CD4-positive, alpha-beta T cell treated with Interleukin-17A for 1 hour (primary cell): Measurements from ENCODE around the gene IL1RAP.
"Not testable (repeated sequence)": the region's sequence is repeated elsewhere in the genome, so short reads cannot be mapped to it uniquely, and the experiment has no call there.

ENCODE experiments used
- DNase-seq: peaks from one replicate; pipeline ENCODE4 v3.0.0-alpha.2; 2020

The IL1RAP gene, protein sequence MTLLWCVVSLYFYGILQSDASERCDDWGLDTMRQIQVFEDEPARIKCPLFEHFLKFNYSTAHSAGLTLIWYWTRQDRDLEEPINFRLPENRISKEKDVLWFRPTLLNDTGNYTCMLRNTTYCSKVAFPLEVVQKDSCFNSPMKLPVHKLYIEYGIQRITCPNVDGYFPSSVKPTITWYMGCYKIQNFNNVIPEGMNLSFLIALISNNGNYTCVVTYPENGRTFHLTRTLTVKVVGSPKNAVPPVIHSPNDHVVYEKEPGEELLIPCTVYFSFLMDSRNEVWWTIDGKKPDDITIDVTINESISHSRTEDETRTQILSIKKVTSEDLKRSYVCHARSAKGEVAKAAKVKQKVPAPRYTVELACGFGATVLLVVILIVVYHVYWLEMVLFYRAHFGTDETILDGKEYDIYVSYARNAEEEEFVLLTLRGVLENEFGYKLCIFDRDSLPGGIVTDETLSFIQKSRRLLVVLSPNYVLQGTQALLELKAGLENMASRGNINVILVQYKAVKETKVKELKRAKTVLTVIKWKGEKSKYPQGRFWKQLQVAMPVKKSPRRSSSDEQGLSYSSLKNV

DNA sequence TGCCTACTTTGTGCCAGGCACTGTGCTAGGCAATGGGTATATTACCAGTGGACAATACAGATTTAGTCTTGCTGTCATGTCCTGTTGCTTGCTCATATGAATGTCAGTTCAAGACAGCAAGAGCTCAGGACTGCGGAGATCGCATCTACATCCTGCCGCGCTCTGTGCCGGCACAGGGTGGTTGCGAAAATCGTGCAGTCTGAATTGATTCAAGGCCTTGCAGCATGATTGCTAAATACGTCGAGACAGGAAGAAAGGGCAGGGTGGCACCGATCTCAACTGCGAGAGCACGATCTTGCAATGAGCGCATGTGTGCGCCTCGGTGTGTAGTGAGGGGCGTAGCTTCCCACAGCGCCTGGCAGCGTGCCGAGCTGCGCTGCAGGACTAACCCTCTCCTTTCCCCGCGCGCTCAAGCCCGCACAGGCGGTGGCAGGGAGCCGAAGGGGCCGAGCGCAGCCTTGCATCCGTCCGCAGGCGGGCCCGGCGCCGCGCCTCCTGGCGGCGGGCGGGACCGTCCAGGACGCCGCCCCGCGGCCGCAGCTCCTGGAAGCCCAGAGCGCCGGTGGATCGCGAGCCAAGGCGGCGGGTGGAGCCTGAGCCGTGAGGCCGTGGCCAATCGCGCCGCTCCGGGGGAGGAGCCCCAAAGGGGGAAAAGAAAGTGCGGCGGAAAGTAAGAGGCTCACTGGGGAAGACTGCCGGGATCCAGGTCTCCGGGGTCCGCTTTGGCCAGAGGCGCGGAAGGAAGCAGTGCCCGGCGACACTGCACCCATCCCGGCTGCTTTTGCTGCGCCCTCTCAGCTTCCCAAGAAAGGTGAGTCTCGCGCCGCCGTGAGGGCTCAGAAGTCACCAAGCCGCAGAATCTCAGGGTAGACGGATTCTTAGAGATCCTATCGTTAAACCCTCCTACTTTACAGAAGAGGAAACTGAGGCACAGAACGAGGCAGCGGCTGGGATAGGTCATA, at the start of gene IL1RAP:
TSS of gene IL1RAP (plus strand) at position 677 of the 962 bp plus-strand sequence. CDS start 50,205 bp downstream, outside the sequence.
- DNase-seq = peak; percentile 86

DNA sequence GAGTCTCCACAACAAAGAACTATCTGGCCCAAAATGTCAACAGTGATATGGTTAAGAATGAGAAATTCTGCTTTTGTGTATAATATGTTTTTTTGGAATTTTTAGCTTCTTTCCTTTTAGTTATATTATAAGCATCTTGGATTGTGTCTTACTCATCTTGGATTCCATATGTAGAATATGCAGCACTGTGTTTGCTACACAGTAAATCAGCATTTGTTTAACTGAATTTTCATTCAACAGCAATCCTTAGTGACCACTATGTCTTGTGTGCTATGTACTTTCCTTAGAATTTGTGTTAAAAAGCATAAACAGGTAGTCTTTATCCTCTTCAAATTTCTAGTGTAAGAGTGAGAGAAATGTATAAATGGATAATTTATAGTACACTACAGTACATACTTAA, 46.0 kb upstream of the IL1RAP start:
- no peak for DNase-seq

DNA sequence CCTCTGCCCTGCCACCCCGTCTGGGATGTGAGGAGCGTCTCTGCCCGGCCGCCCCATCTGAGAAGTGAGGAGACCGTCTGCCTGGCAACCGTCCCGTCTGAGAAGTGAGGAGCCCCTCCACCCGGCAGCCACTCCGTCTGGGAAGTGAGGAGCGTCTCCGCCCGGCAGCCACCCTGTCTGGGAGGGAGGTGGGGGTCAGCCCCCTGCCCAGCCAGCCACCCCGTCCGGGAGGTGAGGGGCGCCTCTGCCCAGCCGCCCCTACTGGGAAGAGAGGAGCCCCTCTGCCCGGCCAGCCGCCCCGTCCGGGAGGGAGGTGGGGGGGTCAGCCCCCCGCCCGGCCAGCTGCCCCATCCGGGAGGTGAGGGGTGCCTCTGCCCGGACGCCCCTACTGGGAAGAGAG, 40.6 kb upstream of the IL1RAP start:
- DNase-seq = not testable (repeated sequence)

DNA sequence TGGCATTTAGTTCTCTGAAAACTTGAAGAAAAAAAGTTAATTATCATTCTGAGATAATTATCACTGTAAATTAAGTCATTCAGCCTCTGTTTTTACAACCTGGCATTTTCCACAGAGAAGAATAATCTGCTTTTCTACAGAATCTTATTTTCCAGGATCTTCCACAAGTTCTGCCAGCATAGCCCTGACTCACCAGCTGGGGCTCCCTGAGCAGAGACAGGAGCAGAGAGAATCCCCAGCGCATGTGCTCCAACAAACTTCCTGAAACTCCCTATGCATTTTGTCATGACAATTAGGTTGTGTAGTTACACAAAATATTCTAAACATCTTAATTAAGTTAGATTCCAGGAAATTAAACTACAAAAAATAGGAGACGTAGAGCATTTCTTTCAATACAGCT, 32.1 kb upstream of the IL1RAP start:
- no peak for DNase-seq

DNA sequence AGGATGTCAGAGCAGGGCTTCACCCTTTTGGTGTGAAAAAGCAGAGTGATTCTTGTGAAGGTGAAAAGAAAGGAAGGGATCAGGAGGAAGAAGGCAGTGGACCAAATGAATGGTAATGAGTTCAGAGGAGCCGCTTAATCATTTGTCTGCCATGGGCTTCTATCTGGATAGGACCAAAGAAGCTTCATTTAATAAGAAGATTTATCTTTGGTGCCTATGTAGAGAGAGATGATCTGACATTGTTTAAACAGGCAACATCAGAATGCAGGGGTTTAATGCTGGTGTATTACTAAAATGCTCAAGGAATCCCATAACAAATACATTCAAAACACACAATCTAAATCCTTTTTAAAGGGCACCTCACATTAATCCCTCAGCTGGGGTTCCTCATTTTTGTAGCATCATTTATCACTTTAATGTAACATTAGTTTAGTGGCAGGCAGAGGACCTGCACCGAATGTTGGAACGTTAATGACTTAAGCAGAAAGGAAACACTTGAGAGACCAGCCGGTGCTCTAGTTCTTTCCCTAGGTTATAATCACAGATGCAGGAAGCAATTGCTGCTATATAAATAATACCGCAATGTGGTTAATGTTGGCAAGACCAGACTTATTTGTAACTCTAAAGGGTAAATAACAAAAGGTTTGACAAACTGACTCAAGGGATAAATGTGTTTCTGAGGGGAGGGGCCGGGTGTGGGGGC, 27.9 kb upstream of the IL1RAP start:
- no peak for DNase-seq

DNA sequence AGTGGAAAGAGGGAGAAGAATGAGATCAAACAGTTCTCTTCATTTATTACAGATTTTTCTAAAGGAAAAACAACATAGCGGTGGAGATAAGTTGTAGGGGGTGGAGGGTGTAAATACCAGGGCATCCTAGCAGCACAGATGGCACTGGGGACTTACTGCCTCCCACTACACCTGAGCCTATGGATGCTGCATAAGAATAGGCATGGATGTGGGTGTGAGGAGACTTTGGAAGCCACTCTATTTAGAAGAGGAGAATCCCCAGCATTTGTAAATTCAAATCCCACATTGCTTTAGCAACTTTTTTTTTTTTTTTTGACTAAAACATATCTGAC, 27.4 kb upstream of the IL1RAP start:
- DNase-seq = no peak

DNA sequence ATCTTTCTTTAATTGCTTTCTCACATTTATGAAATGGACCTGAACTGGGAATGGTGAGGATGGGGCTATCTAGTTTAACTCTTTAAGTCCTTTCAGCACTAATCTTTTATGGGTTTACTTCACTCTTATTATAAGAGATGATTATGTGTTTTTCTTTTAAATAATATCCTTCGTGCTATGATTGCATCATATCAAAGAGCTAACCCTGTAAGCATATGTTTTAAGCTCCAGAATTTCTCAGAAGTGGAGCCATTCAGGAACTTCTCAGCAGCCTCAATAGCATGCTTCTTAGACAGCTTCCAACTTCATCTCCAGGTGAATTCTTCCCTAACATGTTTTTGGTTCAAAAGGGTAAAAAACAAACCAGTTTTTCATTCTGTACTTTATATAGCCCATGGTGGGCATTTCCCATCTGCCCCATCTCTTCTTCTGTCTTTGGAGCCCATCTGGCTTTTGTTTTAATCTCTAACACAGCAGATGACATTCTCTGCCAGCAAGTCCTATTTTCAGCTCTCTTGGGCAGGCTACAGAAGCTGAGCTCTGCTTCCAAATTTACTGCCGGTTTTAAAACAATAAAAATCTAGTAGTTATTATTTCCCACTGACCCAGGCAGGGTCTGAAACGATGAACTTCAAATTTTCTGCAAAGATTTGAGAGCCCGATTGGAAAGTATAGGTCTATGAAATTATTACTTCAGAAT, 26.8 kb upstream of the IL1RAP start:
- no peak for DNase-seq

DNA sequence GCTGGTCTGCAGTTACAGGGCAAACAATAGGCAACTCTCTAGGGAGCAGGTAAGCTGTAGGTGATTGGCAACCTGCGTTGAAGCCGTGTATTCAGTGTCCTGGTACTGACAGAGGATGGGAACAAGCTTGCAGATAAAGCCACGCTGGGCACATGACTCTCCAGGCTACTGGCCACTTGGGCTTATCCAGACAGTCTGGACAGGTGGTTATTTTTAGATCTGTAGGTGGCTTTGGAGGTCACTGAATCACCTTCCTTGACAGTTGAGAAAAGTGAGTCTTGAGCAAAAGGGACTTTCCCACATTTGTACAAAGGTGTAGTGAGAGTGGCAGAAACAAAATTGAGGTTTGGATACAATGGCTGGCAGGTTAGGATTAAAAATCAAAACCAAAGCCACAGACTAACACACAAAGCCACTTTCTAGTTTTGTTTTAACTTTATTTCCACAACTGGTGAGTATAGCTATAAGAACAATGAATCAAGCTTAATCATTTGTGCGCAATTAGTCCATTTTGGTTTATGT, 22.3 kb upstream of the IL1RAP start:
- no peak for DNase-seq

DNA sequence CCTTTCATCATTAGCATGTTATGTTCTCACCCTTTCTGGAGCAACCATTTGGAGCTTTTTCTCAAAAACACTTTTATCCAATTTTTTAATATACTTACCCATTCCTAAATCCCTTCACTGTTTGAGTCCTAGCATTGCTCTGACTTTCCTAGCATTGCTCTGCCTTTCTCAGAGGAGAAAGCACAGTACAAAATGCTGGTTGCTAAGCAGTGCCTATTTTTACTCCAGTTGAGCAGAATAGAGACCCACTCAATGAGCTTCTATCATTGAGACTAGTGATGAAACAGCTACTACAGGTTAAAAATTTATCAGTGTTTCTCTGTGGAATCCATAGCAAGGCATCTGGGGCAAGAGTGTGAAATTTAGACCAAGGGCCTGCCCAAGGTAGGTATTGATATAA, 21.8 kb upstream of the IL1RAP start:
- DNase-seq = no peak

DNA sequence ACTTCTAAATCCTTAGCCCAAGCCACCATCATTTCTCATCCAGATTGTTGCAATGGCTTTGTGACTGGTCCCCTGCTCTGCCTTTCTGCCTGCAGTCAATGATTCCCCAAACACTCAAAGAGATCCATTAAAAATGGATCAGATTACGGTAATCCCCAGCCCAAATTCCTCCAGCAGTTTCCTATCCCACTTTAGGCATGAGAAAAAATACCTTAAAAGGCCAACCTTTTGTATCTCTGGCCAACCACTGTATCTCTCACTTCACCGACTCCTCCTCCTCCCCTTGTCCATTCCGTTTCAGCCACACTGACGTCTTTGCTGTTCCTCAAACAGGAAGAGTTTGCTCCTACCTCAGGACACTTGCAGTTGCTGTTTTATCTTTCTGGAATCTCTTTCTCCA, 20.9 kb upstream of the IL1RAP start:
- DNase-seq = no peak

DNA sequence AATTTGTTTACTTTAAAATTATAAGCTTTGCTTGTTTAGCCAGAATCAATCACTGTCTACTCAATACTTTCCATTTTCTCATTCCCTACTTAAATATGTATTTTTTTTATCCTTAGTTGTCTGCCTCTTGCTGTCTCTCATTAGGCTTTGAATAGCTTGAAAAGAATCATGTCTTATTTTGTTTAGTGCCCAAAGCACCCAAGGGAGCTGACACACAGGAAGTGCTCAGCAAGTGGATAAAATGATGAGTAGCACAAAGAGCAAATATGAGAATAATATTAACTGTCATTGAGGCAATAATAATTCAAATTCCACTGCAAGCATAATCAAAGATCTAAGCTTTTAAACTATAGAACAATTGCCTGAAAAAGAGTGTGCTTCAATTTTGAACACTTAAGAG, 19.0 kb upstream of the IL1RAP start:
- no peak for DNase-seq

DNA sequence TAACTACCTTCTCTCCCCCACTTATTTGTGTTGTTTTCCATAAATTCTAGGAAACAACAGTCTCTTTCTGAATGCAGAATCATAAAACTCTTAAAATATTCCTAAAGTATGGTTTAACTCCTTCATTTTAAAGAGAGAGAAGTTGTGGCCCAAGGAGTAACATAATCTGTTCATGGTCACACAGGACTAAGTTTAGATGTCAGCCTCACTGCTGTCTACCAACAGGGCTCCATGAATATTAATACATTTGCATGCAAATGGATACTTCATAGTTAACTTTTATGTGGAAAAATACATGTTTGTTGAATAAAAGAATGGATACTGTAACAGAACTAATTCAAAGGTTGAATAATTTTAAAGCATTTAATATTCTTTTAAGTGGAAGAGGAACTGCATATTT, 18.5 kb upstream of the IL1RAP start:
- no peak for DNase-seq

DNA sequence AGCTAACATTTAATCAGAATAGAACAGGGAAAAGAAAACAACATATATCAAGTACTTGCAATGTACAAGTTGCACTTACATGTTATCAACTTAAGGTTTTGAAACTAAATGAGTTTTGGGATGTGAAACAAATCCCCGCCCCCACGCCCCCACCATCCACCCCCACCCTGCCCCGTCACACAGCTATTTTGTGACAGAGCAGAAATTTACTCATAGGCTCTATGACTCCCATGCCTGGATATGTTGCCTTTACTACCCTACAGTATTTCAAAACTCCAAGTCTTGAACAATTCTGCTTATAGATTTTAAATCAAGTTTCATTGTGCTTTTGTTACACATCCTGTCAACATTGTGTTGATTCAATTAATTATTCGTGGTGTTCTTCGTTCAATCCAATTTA, 18.1 kb upstream of the IL1RAP start:
- DNase-seq = no peak

DNA sequence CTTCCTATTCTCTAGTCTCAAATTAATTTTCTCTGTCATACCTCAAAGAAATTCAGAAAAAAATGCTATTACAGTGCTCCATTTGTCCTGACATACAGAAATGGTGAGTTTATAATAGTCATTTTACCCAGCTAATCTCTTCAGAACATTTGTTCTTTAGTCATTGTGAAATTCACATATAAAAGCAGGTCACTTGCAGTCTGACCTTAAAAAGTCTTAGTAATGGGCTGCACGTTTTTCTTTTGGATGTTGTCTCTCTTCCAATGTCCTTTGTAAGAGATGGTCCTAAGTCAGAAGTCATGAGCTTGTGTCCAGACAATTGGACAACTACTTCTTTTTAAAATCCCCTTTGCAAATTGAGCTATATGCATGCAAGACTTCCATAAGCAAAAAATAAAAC, 17.0 kb upstream of the IL1RAP start:
- DNase-seq = no peak

DNA sequence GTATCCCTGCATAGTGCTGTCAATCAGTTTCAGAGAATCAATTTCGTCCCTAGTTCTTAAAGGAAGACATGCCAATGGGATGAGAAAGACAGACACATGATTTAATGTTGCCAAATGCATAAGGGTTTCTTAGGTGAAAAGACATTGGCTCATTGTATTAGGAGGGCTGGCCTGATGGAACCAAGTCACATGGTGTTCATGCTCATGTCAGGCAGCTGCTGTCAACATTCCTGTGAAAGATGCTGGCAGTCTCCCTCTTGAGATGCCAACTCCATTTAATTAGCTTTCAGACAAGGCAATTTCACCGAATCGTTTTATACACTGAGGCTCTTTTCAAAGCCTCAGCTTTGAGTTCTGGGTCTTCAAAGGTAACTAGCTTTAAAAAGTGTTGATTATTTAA, 16.1 kb upstream of the IL1RAP start:
- no peak for DNase-seq

DNA sequence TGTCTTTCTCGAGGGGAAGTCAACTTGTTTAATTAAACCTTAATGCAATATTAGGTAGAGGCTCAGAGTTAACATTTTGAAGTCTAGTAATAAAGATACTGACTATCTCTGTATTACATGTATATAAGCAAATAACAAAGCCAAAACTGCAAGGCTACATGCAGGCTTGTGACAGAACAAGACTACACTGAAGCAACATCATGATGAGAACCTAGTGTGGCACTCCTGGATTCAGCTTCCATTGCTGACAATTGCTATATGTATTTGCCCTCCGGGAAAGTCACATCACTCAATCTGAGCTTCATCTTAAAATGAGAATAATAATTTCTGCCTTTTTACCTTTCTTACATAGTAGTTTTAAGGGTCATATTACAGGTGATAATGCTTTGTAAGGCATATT, 15.6 kb upstream of the IL1RAP start:
- no peak for DNase-seq

DNA sequence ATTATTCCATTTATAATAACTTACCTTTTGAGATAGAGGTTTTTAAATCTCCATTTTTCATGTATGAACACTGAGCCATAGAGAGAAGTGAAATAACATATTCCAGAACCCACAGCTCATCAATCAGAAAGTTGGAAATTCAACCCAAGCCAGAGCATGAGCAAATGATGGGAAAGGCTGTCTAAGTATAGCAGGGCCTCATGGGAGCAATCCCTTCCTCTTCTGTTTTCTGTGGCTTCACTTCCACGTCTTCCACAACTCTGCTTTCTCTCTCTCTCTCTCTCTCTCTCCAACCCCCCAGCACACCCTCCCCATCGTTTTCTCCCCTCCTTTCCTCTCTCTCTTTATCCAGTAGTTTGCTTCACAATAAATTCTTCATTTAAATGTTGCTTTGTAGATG, 14.8 kb upstream of the IL1RAP start:
- DNase-seq = no peak

DNA sequence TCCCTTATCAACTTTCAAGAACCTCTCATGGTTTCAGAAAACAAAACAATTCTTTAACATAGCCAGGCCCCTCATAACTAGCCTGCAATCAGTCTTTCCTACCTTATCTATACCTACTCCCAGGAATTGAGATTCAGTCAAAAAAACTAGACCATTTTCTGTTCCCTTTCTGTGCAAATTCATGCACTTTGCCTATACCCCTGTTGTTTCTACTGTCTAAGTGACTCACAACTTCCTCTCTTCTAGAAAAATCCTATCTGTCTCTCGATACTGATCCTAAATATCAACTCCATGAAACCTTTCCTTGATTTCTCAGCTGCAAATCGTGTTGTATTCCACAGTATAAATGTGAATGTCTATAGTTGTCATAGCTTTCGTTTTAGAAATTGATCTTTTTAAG, 10.9 kb upstream of the IL1RAP start:
- DNase-seq = no peak

DNA sequence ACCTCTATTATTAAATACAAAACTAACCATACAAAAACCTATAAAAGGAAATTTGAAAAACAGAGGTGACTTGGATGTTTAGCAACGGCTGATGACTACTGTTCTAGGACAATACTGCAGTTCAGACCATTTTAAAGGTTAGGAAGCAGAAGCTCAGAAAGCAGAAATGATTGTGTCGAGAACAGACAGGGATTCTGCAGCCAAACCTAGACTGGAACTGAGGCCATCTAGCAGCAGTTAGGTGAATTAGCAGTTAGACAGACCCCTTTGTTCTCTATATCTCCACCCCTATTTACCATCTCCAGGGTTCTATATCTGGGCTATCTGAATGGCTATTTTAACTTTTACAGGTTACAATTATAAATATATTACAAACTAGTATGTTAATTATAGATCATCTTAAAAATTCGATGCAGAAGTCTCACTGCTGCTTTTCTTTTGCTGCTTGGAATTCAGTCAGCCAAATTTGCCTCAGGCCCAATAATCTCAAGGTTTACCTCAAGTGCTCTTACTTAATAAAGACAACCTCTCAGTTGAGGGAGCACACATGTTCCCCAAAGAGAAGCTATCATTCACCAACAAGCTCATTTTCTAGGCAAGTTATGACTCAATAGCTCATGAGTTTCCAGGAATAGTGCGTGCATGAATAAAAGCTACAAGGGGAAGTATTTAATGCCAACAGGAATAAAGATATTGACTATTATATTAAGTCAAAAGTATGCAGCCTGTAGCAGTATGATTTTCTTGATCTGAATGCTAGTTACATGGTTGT, 9.3 kb upstream of the IL1RAP start:
- DNase-seq = no peak

DNA sequence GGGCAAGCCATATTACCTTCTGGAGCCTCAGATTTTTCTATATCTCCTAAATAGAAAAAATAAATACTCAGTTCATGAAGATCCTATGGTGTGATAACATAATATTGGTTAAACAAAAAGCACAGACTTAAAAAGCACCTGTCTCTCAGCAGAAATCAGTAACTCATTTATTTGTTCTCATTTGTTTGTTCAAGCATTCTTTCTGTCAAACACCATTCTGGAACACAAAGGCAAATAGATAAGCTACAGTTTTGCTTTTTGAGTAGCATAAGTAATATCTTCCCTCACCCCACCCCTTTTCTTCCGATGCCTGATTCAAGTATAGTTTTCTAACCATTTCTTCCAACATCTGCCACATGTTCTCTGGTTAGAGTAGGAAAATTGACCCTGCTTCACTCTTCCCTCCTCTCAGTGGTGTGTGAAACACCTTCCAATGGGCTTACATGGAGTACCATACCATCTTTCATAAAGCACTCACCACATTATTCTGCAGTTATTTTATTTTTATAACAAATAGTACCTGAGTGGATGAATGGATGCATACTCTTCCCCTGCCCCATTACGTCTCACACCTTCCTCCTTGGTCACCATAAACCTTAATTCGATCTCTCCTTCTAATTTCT, 8.4 kb upstream of the IL1RAP start:
- DNase-seq = no peak

DNA sequence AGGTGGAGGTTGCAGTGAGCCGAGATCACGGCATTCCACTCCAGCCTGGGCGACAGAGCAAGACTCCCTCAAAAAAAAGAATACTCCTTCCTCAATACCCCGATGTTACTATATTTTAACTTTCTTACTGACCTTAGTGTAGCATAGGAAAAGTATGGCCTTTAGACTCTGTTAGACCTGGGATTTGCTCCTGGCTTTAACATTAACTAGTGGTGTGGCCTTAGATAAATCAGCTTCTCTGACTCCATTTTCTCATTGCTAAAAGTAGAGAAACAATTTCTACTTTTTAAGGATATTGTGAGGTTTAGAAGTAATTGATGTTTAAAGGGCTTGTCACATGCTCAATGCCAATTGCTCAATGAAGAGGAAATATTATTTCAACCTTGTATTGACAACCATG, 7.6 kb upstream of the IL1RAP start:
- no peak for DNase-seq
